KBM-7 (cell line): ENCODE results near the gene ENTREP3.
"Not testable (repeated sequence)": the region's sequence is repeated elsewhere in the genome, so short reads cannot be mapped to it uniquely, and the experiment has no call there.

Experiments used
- DNase-seq: peaks from one replicate; pipeline ENCODE4 v3.0.0-alpha.2; 2015
- in situ Hi-C: fragments of 300-500 bp; cut with MboI; formaldehyde crosslinking; loops from 2 replicates; pipeline ENCODE4 v1.14.3; 2020; ENCODE audit warnings: low sequenced_read_pairs, low pct_unique_long_range_greater_than_20kb, mixed read lengths

Gene ENTREP3

DNA sequence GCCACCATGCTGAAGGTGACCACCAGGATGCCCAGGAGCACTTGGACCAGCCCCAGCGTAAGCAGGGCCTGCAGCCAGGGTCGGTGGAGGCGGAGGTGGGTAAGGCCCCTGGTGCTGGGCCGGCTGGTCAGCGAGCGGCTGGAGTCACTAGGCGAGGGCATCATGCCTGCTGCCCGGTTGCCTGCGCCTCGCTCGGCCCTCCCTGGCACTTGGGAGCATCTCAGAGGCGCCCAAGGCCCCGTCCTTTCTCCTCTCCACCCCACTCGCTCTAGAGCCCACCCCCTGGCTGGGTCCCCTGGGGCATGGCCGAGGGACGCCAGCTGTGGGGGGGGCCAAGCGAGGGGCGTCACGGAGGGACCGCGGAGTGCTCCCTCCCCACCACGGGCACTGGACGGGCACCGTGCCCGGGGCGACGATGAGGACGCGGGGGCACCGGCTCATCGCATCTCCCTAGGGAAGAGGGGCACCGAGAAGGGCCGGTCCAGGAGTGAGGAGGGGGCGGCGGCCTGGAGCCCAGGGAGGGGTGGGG lies 505 bp downstream of the ENTREP3 start:
- in situ Hi-C loops = no loop called here
- DNase-seq = no peak

DNA sequence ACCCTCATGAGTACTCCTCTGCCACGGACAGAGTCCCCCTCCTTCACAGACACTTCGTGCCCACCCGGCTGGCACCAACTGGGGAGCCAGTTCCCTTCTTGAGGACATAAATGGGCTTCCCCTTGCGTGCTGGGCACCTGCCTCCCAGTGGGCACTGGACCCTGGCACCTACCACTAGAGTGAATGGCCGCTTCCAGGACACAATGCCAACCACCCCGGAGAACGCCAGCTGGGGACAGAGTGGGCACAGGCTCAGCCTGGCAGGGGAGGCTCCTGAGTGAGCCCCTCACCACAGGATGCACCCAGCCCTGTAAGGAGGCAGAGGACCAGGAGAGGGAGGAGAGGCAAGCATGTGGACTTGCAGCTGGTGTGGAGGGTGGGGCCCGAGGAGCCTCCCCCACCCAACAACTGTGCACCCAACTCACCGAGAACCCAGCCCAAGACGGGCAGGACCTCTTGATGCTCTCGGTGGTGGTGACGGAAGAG lies 1.0 kb downstream of the ENTREP3 start:
- in situ Hi-C loops = no loop called here
- DNase-seq = no peak

DNA sequence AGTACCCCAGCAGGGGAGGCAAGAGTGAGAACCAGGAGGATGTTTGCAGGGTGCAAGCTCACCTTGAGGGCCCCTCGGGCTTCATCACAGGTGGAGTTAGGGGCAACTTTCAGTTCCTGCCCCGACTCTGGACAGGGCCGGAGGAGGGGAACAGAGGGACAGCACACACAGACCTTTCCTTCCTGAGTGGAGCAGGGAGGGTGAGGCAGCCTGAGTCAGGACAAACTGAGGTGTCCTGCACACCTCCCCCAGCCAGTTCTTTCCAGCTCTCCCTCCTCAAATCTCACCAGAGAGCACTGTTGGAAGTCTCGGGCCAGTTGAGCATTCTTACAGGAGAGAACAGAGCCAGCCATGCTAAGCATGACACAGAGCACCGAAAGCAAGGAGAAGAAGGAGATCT lies 1.5 kb downstream of the ENTREP3 start:
- no peak for DNase-seq

DNA sequence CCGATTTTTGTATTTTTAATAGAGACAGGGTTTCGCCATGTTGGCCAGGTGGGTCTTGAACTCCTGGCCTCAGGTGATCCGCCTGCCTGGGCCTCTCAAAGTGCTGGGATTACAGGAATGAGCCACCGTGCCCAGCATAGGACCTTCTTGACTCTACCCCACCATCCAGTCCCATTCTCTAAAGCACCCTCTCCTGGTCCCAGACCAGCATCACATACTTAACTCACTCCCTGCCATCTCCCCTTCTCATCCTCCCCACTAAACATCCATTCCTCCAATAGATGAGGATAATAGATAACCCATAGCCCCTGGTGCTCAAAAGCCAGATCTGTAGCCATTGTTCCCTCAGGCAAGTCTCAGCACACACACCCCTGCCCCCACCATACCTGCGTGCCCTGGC lies 2.1 kb downstream of the ENTREP3 start:
- in situ Hi-C loops = no loop called here
- peak; percentile 28 for DNase-seq

More for the DNA sequence above, 1.5 kb downstream of the ENTREP3 start:
- in situ Hi-C loops = no loop called here

DNA sequence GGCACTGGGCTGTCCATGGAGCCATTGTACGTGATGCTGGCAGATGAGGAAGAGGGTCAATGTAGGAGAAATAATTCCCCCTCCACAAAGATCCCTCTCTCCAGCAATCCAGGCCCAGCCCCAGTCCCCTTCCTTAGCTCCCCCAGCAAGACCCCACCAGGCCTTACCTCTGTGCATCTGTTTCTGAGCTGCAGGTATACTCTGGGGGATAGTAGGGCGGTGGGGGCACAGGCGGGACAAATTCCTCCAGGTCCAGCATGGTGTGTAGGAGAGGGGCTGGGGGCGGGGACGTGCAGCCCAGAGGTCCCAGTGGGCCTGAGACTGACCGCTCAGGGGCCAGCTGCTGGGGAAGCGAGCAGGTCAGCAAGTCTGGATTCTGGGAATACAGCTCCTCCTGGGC lies 3.7 kb downstream of the ENTREP3 start:
- in situ Hi-C loops = no loop called here
- DNase-seq = no peak

DNA sequence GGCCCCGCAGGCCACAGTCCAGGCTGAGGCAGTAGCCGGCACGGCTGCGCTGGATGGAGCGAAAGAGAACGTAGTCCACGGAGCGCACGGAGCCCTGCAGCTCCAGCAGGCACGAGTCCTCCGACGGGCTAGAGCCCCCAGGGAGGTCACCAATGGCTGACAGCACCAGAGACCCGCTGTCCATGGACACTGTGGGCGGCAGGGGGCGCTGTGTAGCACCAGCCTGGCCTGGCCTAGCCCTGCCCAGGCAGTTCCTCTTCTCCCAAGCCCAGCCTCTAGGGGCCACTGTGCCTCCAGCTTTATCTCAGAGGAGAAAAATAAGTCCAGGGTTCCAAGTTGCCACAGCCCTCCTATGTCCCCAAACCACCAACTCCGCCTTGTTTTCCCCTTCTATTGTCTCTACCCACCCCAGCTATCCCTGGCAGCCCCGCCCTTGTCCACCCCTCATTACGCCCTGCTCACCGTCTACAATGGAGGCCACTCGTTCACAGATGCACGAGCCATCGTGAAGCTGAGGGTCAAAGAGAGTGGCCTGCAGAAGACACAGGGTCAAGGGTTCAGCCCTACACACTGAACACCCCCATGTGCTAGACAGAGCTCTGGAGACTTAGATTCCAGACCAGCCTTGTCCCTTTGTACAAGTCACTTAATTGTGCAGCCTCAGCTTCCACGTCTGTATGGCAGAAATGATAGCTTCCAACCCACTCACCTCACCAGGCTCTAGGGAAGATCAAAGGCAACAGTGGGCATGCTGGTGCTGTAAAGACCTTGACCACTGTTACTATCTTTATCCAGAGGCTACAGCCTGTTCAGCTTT lies 4.4 kb downstream of the ENTREP3 start:
- in situ Hi-C loops = no loop called here
- peak; percentile 93 for DNase-seq

DNA sequence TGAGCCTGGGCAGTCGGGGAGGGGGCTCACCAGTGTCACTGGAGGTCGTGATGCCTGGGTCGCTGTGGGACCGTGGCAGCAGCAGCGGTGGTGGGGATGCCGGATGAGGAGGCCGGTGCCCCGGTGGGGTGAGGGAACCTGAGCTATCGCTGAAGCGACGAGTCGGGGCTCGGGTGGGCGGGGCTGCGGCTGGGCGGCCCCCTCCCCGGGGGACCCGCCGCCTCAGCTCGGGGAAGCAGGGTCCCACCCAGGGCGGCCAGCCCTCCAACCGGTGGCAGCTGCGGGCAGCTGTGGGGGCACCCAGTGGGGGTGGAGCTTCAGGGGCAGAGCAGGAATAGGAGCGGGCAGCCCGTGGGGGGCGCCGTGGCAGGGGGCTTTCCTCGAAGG lies 5.0 kb downstream of the ENTREP3 start:
- no peak for DNase-seq
- in situ Hi-C loops = no loop called here

DNA sequence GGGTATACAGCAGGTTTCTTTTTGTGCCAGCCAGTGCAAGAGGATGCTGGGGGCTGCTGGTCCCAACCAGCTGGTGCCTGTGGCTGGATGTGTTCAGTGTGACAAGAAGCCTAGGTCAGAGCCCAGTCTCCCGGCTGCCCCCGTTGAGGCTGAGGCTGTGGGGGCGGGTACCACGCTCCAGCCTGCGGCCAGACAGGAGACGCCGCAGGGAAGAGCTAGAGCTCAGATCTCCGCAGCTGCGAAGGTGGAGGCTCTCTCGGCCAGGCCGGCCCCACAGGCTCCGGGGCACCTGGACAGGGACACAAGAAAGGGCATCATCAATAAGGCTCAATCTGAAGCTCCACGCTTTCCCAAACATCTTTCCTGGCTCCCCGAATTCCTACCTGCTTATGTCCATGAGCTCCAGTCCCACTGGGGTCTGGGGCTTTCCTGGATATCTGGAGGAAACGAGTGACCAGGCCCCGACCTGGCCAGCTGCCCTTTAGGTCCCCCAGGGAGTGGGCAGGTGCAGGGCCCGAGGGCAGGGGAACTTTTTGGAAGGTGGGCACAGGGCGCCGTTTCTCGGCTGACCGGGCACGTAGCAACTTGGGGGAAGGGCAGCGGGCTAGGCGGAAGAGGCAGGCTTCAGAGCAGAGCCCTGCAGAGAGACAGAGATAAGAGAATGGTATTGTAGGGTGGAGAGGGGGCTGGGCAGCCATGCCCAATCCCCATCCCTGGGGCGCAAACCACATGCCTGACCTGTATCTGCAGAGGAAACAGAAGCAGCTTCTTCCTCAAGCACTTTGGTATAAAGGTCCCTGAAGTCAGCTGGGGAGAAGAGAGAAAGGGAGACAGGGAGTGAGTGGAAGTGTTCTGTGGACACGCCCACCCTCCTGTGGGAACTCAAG lies 7.4 kb downstream of the ENTREP3 start:
- no peak for DNase-seq
- in situ Hi-C loops = no loop called here

DNA sequence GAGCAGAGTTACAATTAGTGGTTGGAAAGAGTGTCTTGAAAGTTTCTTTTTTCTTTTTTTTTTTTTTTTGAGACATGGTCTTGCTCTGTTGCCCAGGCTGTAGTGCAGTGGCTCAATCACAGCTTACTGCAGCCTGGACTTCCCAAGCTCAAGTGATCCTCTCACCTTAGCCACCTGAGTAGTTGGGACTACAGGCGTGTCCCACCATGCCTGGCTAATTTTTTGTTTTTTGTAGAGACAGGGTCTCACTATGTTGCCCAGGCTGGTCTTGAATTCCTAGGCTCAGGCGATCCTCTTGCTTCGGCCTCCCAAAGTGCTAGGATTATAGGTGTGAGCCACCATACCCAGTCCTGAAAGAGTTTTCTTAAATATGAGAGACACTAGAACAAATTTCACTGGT lies 8.5 kb downstream of the ENTREP3 start:
- in situ Hi-C loops = not testable (repeated sequence)

DNA sequence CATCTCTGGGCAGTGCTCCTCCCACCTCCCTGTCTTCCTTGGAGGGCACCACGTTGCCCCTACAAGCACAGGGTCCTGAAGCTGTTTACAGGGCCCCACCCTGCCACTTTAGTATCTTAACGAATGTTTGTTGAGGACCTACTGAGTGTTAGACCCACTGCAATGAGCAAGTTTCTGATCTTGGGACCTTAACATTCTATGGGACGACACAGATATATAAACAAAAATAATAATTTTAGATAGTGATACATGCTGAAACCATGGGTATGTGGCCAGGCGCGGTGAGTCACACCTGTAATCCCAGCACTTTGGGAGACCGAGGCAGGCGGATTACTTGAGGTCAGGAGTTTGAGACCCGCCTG lies 10.1 kb downstream of the ENTREP3 start:
- in situ Hi-C loops = no loop called here

More for the DNA sequence above, 8.5 kb downstream of the ENTREP3 start:
- not testable (repeated sequence) for DNase-seq

DNA sequence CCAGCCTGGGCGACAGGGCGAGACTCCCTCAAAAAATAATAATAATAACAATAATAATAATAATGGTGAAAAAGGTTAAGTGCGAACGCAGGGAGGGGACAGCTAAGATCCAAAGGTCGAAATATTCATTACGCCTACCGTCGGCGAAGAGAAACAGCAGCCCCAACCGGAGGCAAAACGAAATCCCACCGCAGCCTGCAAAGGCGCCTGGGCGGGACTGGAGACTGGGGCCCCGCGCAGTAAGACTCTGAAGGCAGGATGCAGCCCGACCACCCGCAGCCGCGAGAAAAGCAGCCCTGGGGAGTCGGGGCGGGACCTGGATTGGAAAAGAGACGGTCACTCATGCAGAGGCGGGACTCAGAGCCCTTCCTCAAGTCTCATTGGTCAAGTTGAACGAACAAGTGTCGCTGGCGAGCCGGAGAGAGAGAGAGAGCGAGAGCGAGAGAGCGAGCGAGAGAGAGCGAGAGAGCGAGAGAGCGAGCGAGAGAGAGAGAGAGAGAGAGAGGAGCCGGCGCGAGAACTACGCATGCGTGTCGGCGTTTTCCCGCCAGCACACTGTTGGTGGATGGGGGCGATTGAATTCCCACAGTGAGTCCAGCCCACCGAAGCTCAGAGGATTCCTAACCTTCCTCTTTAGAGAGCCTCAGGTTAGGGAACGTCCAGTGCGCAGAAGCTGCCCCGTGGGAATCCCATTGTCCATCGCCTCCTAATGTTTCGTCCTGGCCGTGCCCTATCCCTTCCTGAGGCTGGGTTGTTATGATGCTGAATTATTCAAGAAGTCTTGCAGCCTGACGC lies 10.7 kb downstream of the ENTREP3 start:
- DNase-seq = peak; percentile 99
- in situ Hi-C loops = no loop called here

More for the DNA sequence above, 10.1 kb downstream of the ENTREP3 start:
- DNase-seq = no peak

DNA sequence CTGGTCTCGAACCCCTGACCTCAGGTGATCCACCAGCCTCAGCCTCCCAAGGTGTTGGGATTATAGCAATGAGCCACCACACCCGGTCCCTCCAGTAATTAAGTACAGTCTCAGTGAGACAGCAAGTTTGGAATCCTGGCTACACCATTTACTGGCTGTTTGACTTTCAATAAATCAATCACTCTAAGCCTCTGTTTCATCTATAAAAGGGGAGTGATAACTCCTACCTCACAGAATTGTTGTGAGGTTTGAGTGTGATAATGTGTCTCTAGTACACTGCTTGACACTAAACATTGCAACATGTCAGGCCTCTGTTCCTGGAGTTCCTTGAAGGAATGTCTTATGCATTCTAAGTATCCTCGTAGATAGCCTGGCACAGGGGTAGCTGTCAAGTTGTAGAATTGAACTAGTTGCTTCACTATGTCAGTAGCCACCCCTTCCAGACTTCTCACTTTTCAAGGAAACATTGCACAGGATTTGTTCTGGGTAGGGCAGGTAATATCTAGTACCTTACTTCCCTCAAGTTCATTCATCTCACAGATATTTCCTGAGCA lies 12.4 kb downstream of the ENTREP3 start:
- in situ Hi-C loops = no loop called here
- DNase-seq = no peak

DNA sequence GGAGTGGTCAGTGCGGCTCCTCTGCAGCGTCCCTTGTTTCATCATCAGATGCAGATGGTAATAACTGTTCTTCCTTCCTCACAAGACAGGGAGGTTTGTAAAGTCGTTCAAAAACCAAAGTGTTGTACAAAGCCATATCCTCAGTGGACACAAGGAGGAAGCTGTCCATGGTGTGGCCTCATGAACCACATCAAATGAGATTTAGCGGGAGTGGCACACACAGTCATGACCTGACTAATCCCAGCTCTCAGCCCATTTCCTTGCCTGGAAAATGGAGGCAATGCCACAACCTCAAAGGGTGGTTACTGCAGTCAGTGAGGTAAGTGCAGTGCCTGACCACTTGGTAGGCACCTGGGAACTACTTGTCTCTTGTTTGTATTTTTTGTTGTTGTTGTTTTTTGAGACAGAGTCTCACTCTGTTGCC lies 13.4 kb downstream of the ENTREP3 start:
- DNase-seq = no peak
- in situ Hi-C loops = no loop called here

DNA sequence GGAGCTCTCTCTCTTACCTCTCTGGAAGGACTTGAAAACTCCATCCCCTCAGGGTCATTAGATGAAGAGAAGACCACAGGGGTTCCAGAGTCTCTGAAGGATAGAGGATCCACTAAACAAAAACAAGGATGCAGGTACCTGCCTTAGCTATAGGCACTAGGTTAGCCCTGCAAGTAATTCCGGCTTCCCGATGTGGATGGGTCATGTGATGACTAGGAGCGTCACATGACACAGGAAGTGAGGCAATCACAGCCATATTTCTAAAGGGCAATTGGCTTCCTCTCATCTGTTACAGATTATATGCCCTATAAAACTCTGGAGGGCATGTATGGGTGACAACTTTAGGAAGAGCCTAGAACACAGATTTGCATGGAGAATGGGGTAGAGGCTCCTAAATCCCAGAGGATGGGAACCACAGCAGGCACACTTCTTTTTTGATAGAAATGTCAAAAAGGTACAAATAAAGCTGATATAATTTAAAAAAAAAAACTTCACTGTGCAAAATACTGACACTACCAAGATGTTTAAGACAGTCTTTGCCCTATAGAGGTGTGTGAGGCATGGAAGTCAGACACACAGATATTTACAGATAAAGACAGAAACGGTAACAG lies 14.1 kb downstream of the ENTREP3 start:
- DNase-seq = peak; percentile 80
- in situ Hi-C loops = no loop called here

DNA sequence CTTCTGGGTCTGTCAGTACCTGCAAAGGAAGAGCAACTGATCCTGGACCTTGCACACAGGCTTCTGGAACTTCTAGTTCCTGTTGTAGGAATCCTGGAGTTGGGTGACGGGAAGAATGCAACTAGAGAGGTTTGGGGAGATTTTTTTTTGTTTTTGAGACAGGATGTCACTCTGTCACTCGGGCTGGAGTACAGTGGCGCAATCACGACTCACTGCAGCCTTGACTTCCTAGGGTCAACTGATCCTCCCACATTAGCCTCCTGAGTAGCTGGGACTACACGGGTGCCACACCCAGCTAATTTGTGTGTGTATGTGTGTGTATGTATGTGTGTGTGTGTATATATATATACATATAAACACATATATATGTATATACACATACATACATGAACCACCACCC lies 18.8 kb downstream of the ENTREP3 start:
- DNase-seq = no peak
- in situ Hi-C loops = no loop called here

DNA sequence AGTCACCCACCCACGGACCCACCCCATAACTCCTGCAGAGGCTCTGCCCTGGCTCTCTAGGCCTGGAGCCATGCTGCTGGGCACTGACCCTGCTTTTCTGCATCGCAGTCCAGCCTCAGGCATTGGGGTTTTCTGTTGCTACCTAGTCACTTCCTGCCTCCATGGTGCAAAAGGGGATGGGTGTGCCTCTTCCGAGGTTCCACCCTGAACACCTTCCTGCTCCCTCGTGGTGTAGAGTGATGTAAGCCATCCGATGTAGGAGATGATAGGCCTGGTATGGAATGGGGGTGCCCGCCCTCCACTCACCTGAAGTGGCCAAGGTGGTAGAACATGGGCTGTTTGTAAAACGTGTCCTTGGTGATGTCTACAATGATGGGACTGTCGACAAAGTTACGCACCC lies 19.9 kb downstream of the ENTREP3 start:
- DNase-seq, in situ Hi-C loops: not testable (repeated sequence)

DNA sequence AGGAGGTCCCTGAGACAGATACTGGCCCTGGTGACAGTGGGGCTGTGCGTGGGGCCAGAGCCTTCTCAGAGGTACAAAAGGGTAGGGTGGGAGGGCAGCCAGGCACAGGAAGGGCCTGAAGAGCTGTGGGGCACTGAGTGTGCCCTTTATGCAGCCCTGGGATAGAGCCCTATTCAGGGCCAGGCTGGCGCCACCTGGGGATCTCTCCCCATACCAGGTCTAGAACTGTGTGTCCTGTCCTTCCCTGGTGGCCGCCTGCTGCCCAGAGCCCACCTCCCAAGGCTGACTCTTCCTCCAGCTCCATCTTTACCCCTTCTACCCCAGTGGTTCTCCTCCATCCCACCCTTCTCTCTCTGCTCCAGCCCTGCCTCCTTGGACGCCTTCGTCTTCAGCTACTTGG lies 21.8 kb downstream of the ENTREP3 start:
- in situ Hi-C loops, DNase-seq: not testable (repeated sequence)
